ENCODE measurements around the gene TALDO1.

The TALDO1 gene

GRCh38 chr11:800473-800872 lies 53.2 kb downstream of the TALDO1 start:
- TF ChIP-seq MAX (IDR thresholded peaks at IDR 0.05) (no peak), USF1 (IDR thresholded peaks at IDR 0.05) (no peak), CREB1 (IDR thresholded peaks at IDR 0.05; ENCODE audit: low read depth) (no peak), TCF12 (IDR thresholded peaks at IDR 0.05; ENCODE audit: low read depth) (no peak), EP300 (IDR thresholded peaks at IDR 0.05; ENCODE audit: borderline replicate concordance) (no peak)

GRCh38 chr11:801097-801780 lies 54.0 kb downstream of the TALDO1 start:
- TF ChIP-seq FOXM1 (IDR thresholded peaks at IDR 0.05; ENCODE audit: borderline replicate concordance, low read depth) (no peak), USF1 (IDR thresholded peaks at IDR 0.05) (no peak), YY1 (IDR thresholded peaks at IDR 0.05; ENCODE audit: low read depth) (no peak), CEBPB (IDR thresholded peaks at IDR 0.05) (no peak), CREB1 (IDR thresholded peaks at IDR 0.05; ENCODE audit: low read depth) (no peak), RAD21 (IDR thresholded peaks at IDR 0.05; ENCODE audit: low read depth) (no peak), NFIC (IDR thresholded peaks at IDR 0.05) (no peak), TEAD4 (IDR thresholded peaks at IDR 0.05) (no peak), EGR1 (IDR thresholded peaks at IDR 0.05) (no peak), ZBTB7A (IDR thresholded peaks at IDR 0.05; ENCODE audit: low read depth) (no peak)

- no peak for TF ChIP-seq EGR1 (IDR thresholded peaks at IDR 0.05)
- TF ChIP-seq FOXM1 (IDR thresholded peaks at IDR 0.05; ENCODE audit: borderline replicate concordance, low read depth), result no peak
- TF ChIP-seq YY1 (IDR thresholded peaks at IDR 0.05; ENCODE audit: low read depth), result no peak
- no peak for TF ChIP-seq TCF12 (IDR thresholded peaks at IDR 0.05; ENCODE audit: low read depth)
- no peak for TF ChIP-seq TAF1 (IDR thresholded peaks at IDR 0.05; ENCODE audit: low read depth)
- TF ChIP-seq NFIC (IDR thresholded peaks at IDR 0.05), result no peak
- no peak for TF ChIP-seq RAD21 (IDR thresholded peaks at IDR 0.05; ENCODE audit: low read depth)
- TF ChIP-seq USF1 (IDR thresholded peaks at IDR 0.05), result no peak
- TF ChIP-seq EP300 (IDR thresholded peaks at IDR 0.05; ENCODE audit: borderline replicate concordance), result no peak
- TF ChIP-seq MAX (IDR thresholded peaks at IDR 0.05), result no peak
- no peak for TF ChIP-seq TEAD4 (IDR thresholded peaks at IDR 0.05)
These were observed 54.9 kb downstream of the TALDO1 start for GRCh38 chr11:802018-802617.

- no peak for TF ChIP-seq USF1 (IDR thresholded peaks at IDR 0.05)
These were observed 55.6 kb downstream of the TALDO1 start for GRCh38 chr11:802693-803466.

- TF ChIP-seq YY1 (IDR thresholded peaks at IDR 0.05; ENCODE audit: low read depth), result no peak
- no peak for TF ChIP-seq CEBPB (IDR thresholded peaks at IDR 0.05)
- TF ChIP-seq RAD21 (IDR thresholded peaks at IDR 0.05; ENCODE audit: low read depth), result no peak
- no peak for TF ChIP-seq TCF12 (IDR thresholded peaks at IDR 0.05; ENCODE audit: low read depth)
- TF ChIP-seq ZBTB7A (IDR thresholded peaks at IDR 0.05; ENCODE audit: low read depth), result no peak
- TF ChIP-seq TAF1 (IDR thresholded peaks at IDR 0.05; ENCODE audit: low read depth), result no peak
- no peak for TF ChIP-seq TEAD4 (IDR thresholded peaks at IDR 0.05)
These were observed 56.1 kb downstream of the TALDO1 start for GRCh38 chr11:803467-803742.

GRCh38 chr11:803770-804598 lies 56.7 kb downstream of the TALDO1 start:
- no peak for TF ChIP-seq TEAD4 (IDR thresholded peaks at IDR 0.05)
- TF ChIP-seq ZBTB7A (IDR thresholded peaks at IDR 0.05; ENCODE audit: low read depth), result no peak
- no peak for TF ChIP-seq RAD21 (IDR thresholded peaks at IDR 0.05; ENCODE audit: low read depth)
- TF ChIP-seq REST (IDR thresholded peaks at IDR 0.05; ENCODE audit: low read depth), result no peak
- no peak for TF ChIP-seq USF1 (IDR thresholded peaks at IDR 0.05)

All from Ishikawa (cell line).